Measurements from ENCODE around the gene UBE2D3.

UBE2D3 gene

DNA sequence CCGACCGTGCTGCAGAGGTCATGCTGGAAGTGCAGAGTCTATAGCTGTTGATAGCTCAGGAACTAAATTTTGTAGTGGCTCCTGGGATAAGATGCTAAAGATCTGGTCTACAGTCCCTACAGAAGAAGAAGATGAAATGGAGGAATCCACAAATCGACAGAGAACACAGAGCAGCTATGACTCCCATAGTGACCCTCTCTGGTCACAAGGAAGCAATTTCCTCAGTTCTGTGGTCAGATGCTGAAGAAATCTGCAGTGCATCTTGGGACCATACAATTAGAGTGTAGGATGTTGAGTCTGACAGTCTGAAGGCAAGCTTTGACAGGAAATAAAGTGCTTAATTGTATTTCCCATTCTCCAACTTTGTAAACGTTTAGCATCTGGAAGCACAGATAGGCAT is 75.4 kb downstream of the UBE2D3 start:
- TF ChIP-seq ISL1 (CRISPR knock-in tag; IDR thresholded peaks at IDR 0.05) (no peak), ZC3H10 (CRISPR knock-in tag; IDR thresholded peaks at IDR 0.05) (no peak), SNAI2 (CRISPR knock-in tag; IDR thresholded peaks at IDR 0.05) (no peak), PPARA (CRISPR knock-in tag; IDR thresholded peaks at IDR 0.05; ENCODE audit: borderline replicate concordance) (no peak), ZNF565 (CRISPR knock-in tag; conservative IDR thresholded peaks at IDR 0.05; ENCODE audit: low read depth) (no peak), GLIS3 (CRISPR knock-in tag; IDR thresholded peaks at IDR 0.05) (no peak), TCF4 (CRISPR knock-in tag; IDR thresholded peaks at IDR 0.05; ENCODE audit: borderline replicate concordance) (no peak), ZFP30 (CRISPR knock-in tag; IDR thresholded peaks at IDR 0.05) (no peak), ZNF8 (CRISPR knock-in tag; IDR thresholded peaks at IDR 0.05) (no peak), ZFP3 (CRISPR knock-in tag; IDR thresholded peaks at IDR 0.05) (no peak), CSDC2 (CRISPR knock-in tag; IDR thresholded peaks at IDR 0.05) (no peak)
- TF ChIP-seq, protein P1, sequence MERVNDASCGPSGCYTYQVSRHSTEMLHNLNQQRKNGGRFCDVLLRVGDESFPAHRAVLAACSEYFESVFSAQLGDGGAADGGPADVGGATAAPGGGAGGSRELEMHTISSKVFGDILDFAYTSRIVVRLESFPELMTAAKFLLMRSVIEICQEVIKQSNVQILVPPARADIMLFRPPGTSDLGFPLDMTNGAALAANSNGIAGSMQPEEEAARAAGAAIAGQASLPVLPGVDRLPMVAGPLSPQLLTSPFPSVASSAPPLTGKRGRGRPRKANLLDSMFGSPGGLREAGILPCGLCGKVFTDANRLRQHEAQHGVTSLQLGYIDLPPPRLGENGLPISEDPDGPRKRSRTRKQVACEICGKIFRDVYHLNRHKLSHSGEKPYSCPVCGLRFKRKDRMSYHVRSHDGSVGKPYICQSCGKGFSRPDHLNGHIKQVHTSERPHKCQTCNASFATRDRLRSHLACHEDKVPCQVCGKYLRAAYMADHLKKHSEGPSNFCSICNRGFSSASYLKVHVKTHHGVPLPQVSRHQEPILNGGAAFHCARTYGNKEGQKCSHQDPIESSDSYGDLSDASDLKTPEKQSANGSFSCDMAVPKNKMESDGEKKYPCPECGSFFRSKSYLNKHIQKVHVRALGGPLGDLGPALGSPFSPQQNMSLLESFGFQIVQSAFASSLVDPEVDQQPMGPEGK (CRISPR knock-in tag; IDR thresholded peaks at IDR 0.05; ENCODE audit: borderline replicate concordance) = no peak
- no peak for ATAC-seq
